HL-60 (cell line): ENCODE results near the gene ABL2.

ENCODE experiments used
- DNase-seq, 2 experiments: peaks; one replicate each; pipeline ENCODE4 v3.0.0-alpha.2; 2010 to 2020; ENCODE audit warnings: low read depth in 1 of 2, low spot score in 1 of 2
- H3K27ac ChIP-seq: fragments of 250-450 bp; sonication (Bioruptor Pico); replicated peaks from 2 replicates; pipeline ENCODE4 v1.5.1; 2020; ENCODE audit warnings: mild to moderate bottlenecking, moderate library complexity
- H3K27me3 ChIP-seq: fragments of 250-450 bp; sonication (Bioruptor Pico); 2 replicates; pipeline ENCODE4 v1.5.1; 2021; ENCODE audit warnings: mild to moderate bottlenecking, moderate library complexity; ENCODE audit not compliant: insufficient read depth, poor library complexity, severe bottlenecking
- H3K4me3 ChIP-seq: replicated peaks from 2 replicates; pipeline ENCODE4 v1.5.1; 2011; ENCODE audit warnings: mild to moderate bottlenecking, control low read depth, low read length; ENCODE audit not compliant: insufficient read depth
- CTCF ChIP-seq: IDR thresholded peaks from one replicate; pipeline ENCODE4 v1.5.1; 2011; ENCODE audit warnings: low read length, control low read depth, inconsistent platforms; ENCODE audit not compliant: insufficient read depth
- GABPA ChIP-seq: IDR thresholded peaks from 2 replicates; pipeline ENCODE4 v1.6.1; 2012; ENCODE audit warnings: low read depth
- POLR2AphosphoS5 ChIP-seq: IDR thresholded peaks from 2 replicates; pipeline ENCODE4 v1.6.1; 2012; ENCODE audit warnings: low read depth
- SPI1 ChIP-seq: IDR thresholded peaks from 2 replicates; pipeline ENCODE4 v1.6.1; 2012; ENCODE audit warnings: low read depth, mild to moderate bottlenecking, borderline replicate concordance
- TF ChIP-seq, protein P1 (sequence below): IDR thresholded peaks from 2 replicates; pipeline ENCODE4 v1.6.1; 2012; ENCODE audit warnings: low read depth; ENCODE audit not compliant: insufficient replicate concordance

ABL2 gene

GRCh38 chr1:179108644-179109043 lies 120.8 kb downstream of the ABL2 start:
- Histone ChIP-seq H3K27me3 (no peaks in the 10 kb centered on the region), H3K4me3 (no peak overlapping the region), H3K27ac (no peak overlapping the region)
- no peak for TF ChIP-seq POLR2AphosphoS5
- no peak for TF ChIP-seq CTCF
- TF ChIP-seq, protein P1, sequence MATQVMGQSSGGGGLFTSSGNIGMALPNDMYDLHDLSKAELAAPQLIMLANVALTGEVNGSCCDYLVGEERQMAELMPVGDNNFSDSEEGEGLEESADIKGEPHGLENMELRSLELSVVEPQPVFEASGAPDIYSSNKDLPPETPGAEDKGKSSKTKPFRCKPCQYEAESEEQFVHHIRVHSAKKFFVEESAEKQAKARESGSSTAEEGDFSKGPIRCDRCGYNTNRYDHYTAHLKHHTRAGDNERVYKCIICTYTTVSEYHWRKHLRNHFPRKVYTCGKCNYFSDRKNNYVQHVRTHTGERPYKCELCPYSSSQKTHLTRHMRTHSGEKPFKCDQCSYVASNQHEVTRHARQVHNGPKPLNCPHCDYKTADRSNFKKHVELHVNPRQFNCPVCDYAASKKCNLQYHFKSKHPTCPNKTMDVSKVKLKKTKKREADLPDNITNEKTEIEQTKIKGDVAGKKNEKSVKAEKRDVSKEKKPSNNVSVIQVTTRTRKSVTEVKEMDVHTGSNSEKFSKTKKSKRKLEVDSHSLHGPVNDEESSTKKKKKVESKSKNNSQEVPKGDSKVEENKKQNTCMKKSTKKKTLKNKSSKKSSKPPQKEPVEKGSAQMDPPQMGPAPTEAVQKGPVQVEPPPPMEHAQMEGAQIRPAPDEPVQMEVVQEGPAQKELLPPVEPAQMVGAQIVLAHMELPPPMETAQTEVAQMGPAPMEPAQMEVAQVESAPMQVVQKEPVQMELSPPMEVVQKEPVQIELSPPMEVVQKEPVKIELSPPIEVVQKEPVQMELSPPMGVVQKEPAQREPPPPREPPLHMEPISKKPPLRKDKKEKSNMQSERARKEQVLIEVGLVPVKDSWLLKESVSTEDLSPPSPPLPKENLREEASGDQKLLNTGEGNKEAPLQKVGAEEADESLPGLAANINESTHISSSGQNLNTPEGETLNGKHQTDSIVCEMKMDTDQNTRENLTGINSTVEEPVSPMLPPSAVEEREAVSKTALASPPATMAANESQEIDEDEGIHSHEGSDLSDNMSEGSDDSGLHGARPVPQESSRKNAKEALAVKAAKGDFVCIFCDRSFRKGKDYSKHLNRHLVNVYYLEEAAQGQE, result no peak
- TF ChIP-seq GABPA, result no peak
- no peak for TF ChIP-seq SPI1
- DNase-seq, result no peak

- no peak overlapping the region for H3K27ac ChIP-seq
- no peak overlapping the region for H3K4me3 ChIP-seq
- DNase-seq, result no peak
- no peaks in the 10 kb centered on the region for H3K27me3 ChIP-seq
- TF ChIP-seq SPI1, result no peak
- TF ChIP-seq CTCF, result no peak
- TF ChIP-seq, protein P1, result no peak
- no peak for TF ChIP-seq GABPA
- TF ChIP-seq POLR2AphosphoS5, result no peak
Observed at GRCh38 chr1:179107706-179108629, 121.5 kb downstream of the ABL2 start.

DNA sequence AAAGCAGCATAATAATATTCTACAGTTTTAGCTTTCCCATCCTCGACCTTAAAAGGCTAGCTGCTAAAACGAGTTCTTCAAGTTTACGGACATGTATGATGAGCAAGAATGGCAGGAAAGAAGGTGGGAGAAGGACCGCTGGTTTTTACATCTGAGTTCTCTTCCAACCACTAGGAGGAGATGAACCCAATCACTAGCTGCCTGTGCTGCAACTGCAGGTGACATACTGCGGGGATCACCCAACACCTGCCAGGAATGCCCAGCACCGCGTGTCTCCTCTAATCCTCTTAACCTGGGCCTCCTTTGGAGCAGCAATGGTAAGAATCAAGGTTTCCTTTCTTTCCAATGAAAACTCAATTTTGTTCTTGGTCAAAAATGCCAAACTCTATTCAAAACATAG lies 124.1 kb downstream of the ABL2 start:
- no peaks in the 10 kb centered on the region for H3K27me3 ChIP-seq
- no peak overlapping the region for H3K4me3 ChIP-seq
- DNase-seq, result no peak
- H3K27ac ChIP-seq, result no peak overlapping the region
- TF ChIP-seq POLR2AphosphoS5 (no peak), CTCF (no peak), SPI1 (no peak), GABPA (no peak)
- TF ChIP-seq, protein P1, result no peak
